ENCODE measurements around the gene NEMP2.

Gene NEMP2

GRCh38 chr2:190574169-190574568 lies 39.6 kb upstream of the NEMP2 start:
- Histone ChIP-seq H3K27ac (ENCODE audit: low read depth, low read length) (no peak overlapping the region), H3K27me3 (ENCODE audit: control insufficient read depth, insufficient read depth, low read length) (no peaks in the 10 kb centered on the region), H3K9ac (ENCODE audit: low read depth, low read length) (no peak overlapping the region), H3K9me3 (ENCODE audit: control insufficient read depth, insufficient read depth, low read length) (no peaks in the 10 kb centered on the region), H3K36me3 (ENCODE audit: control insufficient read depth, insufficient read depth, low read length) (no peaks in the 10 kb centered on the region), H3K4me1 (ENCODE audit: control insufficient read depth, insufficient read depth, low read length) (no peaks in the 10 kb centered on the region), H3K4me3 (ENCODE audit: low read depth, low read length) (no peak overlapping the region)

- H3K4me3 ChIP-seq (ENCODE audit: low read depth, low read length) = no peak overlapping the region
- H3K4me1 ChIP-seq (ENCODE audit: control insufficient read depth, insufficient read depth, low read length) = no peaks in the 10 kb centered on the region
- H3K27ac ChIP-seq (ENCODE audit: low read depth, low read length) = no peak overlapping the region
- no peaks in the 10 kb centered on the region for H3K27me3 ChIP-seq (ENCODE audit: control insufficient read depth, insufficient read depth, low read length)
- H3K9me3 ChIP-seq (ENCODE audit: control insufficient read depth, insufficient read depth, low read length) = no peaks in the 10 kb centered on the region; the same call in none of the 2 replicates
- no peak overlapping the region for H3K9ac ChIP-seq (ENCODE audit: low read depth, low read length)
- no peaks in the 10 kb centered on the region for H3K36me3 ChIP-seq (ENCODE audit: control insufficient read depth, insufficient read depth, low read length)
Observed at GRCh38 chr2:190572246-190572645, 37.7 kb upstream of the NEMP2 start.

- H3K36me3 ChIP-seq (ENCODE audit: control insufficient read depth, insufficient read depth, low read length) = no peaks in the 10 kb centered on the region
- no peak overlapping the region for H3K27ac ChIP-seq (ENCODE audit: low read depth, low read length)
- no peaks in the 10 kb centered on the region for H3K4me1 ChIP-seq (ENCODE audit: control insufficient read depth, insufficient read depth, low read length)
- no peak overlapping the region for H3K9ac ChIP-seq (ENCODE audit: low read depth, low read length)
- H3K27me3 ChIP-seq (ENCODE audit: control insufficient read depth, insufficient read depth, low read length) = no peaks in the 10 kb centered on the region
- H3K4me3 ChIP-seq (ENCODE audit: low read depth, low read length) = no peak overlapping the region
- H3K9me3 ChIP-seq (ENCODE audit: control insufficient read depth, insufficient read depth, low read length) = no peaks in the 10 kb centered on the region; the same call in none of the 2 replicates
Observed at GRCh38 chr2:190571686-190572085, 37.2 kb upstream of the NEMP2 start.

GRCh38 chr2:190570871-190571270 lies 36.3 kb upstream of the NEMP2 start:
- no peak overlapping the region for H3K4me3 ChIP-seq (ENCODE audit: low read depth, low read length)
- no peaks in the 10 kb centered on the region; the same call in none of the 2 replicates for H3K9me3 ChIP-seq (ENCODE audit: control insufficient read depth, insufficient read depth, low read length)
- H3K36me3 ChIP-seq (ENCODE audit: control insufficient read depth, insufficient read depth, low read length) = no peaks in the 10 kb centered on the region
- H3K27me3 ChIP-seq (ENCODE audit: control insufficient read depth, insufficient read depth, low read length) = no peaks in the 10 kb centered on the region
- H3K27ac ChIP-seq (ENCODE audit: low read depth, low read length) = no peak overlapping the region
- no peak overlapping the region for H3K9ac ChIP-seq (ENCODE audit: low read depth, low read length)
- no peaks in the 10 kb centered on the region for H3K4me1 ChIP-seq (ENCODE audit: control insufficient read depth, insufficient read depth, low read length)

GRCh38 chr2:190569994-190570755 lies 35.7 kb upstream of the NEMP2 start:
- Histone ChIP-seq H3K9me3 (ENCODE audit: control insufficient read depth, insufficient read depth, low read length) (no peaks in the 10 kb centered on the region; the same call in none of the 2 replicates), H3K27ac (ENCODE audit: low read depth, low read length) (no peak overlapping the region)

GRCh38 chr2:190564838-190565237 lies 30.3 kb upstream of the NEMP2 start:
- Histone ChIP-seq H3K27ac (ENCODE audit: low read depth, low read length) (no peak overlapping the region), H3K4me3 (ENCODE audit: low read depth, low read length) (no peak overlapping the region), H3K9me3 (ENCODE audit: control insufficient read depth, insufficient read depth, low read length) (no peaks in the 10 kb centered on the region; the same call in none of the 2 replicates), H3K36me3 (ENCODE audit: control insufficient read depth, insufficient read depth, low read length) (no peaks in the 10 kb centered on the region), H3K4me1 (ENCODE audit: control insufficient read depth, insufficient read depth, low read length) (peaks cover 11% of the 10 kb centered on the region), H3K9ac (ENCODE audit: low read depth, low read length) (no peak overlapping the region), H3K27me3 (ENCODE audit: control insufficient read depth, insufficient read depth, low read length) (no peaks in the 10 kb centered on the region)

More at GRCh38 chr2:190569994-190570755, 35.7 kb upstream of the NEMP2 start:
- no peak overlapping the region for H3K4me3 ChIP-seq (ENCODE audit: low read depth, low read length)
- H3K36me3 ChIP-seq (ENCODE audit: control insufficient read depth, insufficient read depth, low read length) = no peaks in the 10 kb centered on the region
- H3K27me3 ChIP-seq (ENCODE audit: control insufficient read depth, insufficient read depth, low read length) = no peaks in the 10 kb centered on the region
- H3K9ac ChIP-seq (ENCODE audit: low read depth, low read length) = no peak overlapping the region
- H3K4me1 ChIP-seq (ENCODE audit: control insufficient read depth, insufficient read depth, low read length) = no peaks in the 10 kb centered on the region

- H3K9ac ChIP-seq (ENCODE audit: low read depth, low read length) = no peak overlapping the region
- no peaks in the 10 kb centered on the region; the same call in none of the 2 replicates for H3K9me3 ChIP-seq (ENCODE audit: control insufficient read depth, insufficient read depth, low read length)
- H3K4me1 ChIP-seq (ENCODE audit: control insufficient read depth, insufficient read depth, low read length) = peaks cover 11% of the 10 kb centered on the region
- H3K27ac ChIP-seq (ENCODE audit: low read depth, low read length) = no peak overlapping the region
- H3K27me3 ChIP-seq (ENCODE audit: control insufficient read depth, insufficient read depth, low read length) = no peaks in the 10 kb centered on the region
- no peak overlapping the region for H3K4me3 ChIP-seq (ENCODE audit: low read depth, low read length)
- H3K36me3 ChIP-seq (ENCODE audit: control insufficient read depth, insufficient read depth, low read length) = no peaks in the 10 kb centered on the region
Observed at GRCh38 chr2:190563646-190564045, 29.1 kb upstream of the NEMP2 start.

- Histone ChIP-seq H3K27ac (ENCODE audit: low read depth, low read length) (no peak overlapping the region), H3K9me3 (ENCODE audit: control insufficient read depth, insufficient read depth, low read length) (no peaks in the 10 kb centered on the region; the same call in none of the 2 replicates), H3K9ac (ENCODE audit: low read depth, low read length) (no peak overlapping the region), H3K4me1 (ENCODE audit: control insufficient read depth, insufficient read depth, low read length) (peaks cover 11% of the 10 kb centered on the region), H3K36me3 (ENCODE audit: control insufficient read depth, insufficient read depth, low read length) (no peaks in the 10 kb centered on the region), H3K27me3 (ENCODE audit: control insufficient read depth, insufficient read depth, low read length) (no peaks in the 10 kb centered on the region), H3K4me3 (ENCODE audit: low read depth, low read length) (no peak overlapping the region)
Observed at GRCh38 chr2:190563109-190563508, 28.6 kb upstream of the NEMP2 start.

- H3K27ac ChIP-seq (ENCODE audit: low read depth, low read length) = peak overlapping the region; percentile 65
- no peak overlapping the region for H3K9ac ChIP-seq (ENCODE audit: low read depth, low read length)
- H3K4me1 ChIP-seq (ENCODE audit: control insufficient read depth, insufficient read depth, low read length) = peaks cover 11% of the 10 kb centered on the region
- no peaks in the 10 kb centered on the region for H3K27me3 ChIP-seq (ENCODE audit: control insufficient read depth, insufficient read depth, low read length)
- H3K4me3 ChIP-seq (ENCODE audit: low read depth, low read length) = no peak overlapping the region
- H3K9me3 ChIP-seq (ENCODE audit: control insufficient read depth, insufficient read depth, low read length) = no peaks in the 10 kb centered on the region
- H3K36me3 ChIP-seq (ENCODE audit: control insufficient read depth, insufficient read depth, low read length) = no peaks in the 10 kb centered on the region
Observed at GRCh38 chr2:190562121-190562520, 27.6 kb upstream of the NEMP2 start.

GRCh38 chr2:190561094-190561493 lies 26.6 kb upstream of the NEMP2 start:
- Histone ChIP-seq H3K27me3 (ENCODE audit: control insufficient read depth, insufficient read depth, low read length) (no peaks in the 10 kb centered on the region), H3K36me3 (ENCODE audit: control insufficient read depth, insufficient read depth, low read length) (no peaks in the 10 kb centered on the region), H3K9me3 (ENCODE audit: control insufficient read depth, insufficient read depth, low read length) (no peaks in the 10 kb centered on the region), H3K4me1 (ENCODE audit: control insufficient read depth, insufficient read depth, low read length) (peaks cover 11% of the 10 kb centered on the region), H3K27ac (ENCODE audit: low read depth, low read length) (no peak overlapping the region), H3K9ac (ENCODE audit: low read depth, low read length) (no peak overlapping the region), H3K4me3 (ENCODE audit: low read depth, low read length) (no peak overlapping the region)

- Histone ChIP-seq H3K4me1 (ENCODE audit: control insufficient read depth, insufficient read depth, low read length) (no peaks in the 10 kb centered on the region; the same call in 1 of the 2 replicates), H3K9ac (ENCODE audit: low read depth, low read length) (no peak overlapping the region), H3K36me3 (ENCODE audit: control insufficient read depth, insufficient read depth, low read length) (no peaks in the 10 kb centered on the region), H3K4me3 (ENCODE audit: low read depth, low read length) (no peak overlapping the region), H3K27me3 (ENCODE audit: control insufficient read depth, insufficient read depth, low read length) (no peaks in the 10 kb centered on the region), H3K27ac (ENCODE audit: low read depth, low read length) (no peak overlapping the region), H3K9me3 (ENCODE audit: control insufficient read depth, insufficient read depth, low read length) (no peaks in the 10 kb centered on the region)
Observed at GRCh38 chr2:190554357-190555006, 20.0 kb upstream of the NEMP2 start.

All from HUES48 (cell line).